NCI-H1694 (cell line): ENCODE data around the gene ACTN1.
"Not testable (repeated sequence)": the region's sequence is repeated elsewhere in the genome, so short reads cannot be mapped to it uniquely, and the experiment has no call there.

ENCODE experiments used
- DNase-seq: peaks from one replicate; lab custom pipeline; 2025; lab: John Stamatoyannopoulos, UW

Gene ACTN1

DNA sequence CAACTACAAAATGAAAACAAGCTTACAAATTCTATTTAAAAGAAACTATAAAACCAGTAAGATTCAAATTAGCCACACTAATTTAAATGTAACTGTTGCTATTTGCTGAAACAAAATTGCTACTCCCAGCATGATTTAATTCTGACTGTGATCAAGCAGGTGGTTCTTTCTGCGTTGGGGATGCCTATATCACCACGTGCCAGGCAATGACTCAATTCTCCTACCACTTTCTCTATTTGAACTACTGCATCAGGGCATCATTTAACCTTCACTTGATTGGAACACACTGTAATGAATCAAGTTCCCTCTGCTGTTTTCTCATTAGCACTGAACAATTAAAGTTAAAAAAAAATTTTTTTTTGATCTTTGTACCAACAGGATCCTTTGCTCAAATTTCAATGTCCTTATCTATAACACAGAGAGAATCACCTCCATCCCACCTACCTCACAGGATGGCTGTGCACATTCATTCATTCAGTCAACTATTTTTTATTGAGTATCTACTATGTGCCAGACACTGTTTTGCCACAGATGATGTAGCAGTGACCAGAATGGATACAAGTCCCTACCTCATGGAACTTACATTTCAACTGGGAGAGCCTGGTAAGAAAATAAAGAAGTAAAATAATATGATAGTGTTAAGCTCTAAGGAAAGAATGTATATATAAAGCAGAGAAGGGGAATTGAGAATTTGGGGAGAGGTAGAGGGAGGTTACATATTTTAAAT lies 8.0 kb upstream of the ACTN1 start:
- DNase-seq: no peak

DNA sequence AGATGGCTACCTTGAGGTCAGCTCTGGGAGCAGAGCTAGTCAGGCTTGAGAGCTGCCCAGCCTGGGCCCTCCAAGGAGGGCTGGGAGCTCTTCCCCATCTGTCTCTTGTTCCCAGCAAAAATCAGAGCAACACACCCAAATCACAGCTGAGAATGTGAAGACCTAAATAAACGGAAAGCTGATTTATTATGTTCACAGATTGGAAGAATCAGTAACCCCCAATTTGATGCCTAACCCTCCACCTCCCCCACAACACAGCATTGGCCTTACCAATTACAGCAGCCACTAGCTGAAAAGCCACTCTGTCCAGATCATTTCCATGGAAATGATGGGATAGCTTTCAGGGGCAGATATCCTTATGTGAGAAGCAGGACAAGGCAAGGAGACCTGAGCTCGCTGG lies 7.1 kb upstream of the ACTN1 start:
- DNase-seq: no peak

DNA sequence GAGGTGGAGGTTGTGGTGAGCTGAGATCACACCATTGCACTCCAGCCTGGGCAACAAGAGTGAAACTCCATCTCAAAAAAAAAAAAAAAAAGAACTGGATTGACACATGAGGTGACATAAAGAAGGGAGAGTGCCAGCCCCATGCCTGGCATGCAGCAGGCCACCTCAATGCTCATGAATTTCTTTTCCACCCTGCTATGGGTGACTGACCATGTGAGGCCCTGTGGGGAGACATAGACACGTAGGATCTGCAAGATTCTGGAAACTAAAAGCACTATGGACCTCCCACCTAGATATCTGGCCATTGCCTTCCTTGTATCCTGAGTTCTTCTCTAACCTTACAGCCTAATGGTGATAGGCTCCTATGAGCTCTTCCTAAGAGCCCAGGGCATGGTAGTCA lies 5.6 kb upstream of the ACTN1 start:
- DNase-seq: no peak

DNA sequence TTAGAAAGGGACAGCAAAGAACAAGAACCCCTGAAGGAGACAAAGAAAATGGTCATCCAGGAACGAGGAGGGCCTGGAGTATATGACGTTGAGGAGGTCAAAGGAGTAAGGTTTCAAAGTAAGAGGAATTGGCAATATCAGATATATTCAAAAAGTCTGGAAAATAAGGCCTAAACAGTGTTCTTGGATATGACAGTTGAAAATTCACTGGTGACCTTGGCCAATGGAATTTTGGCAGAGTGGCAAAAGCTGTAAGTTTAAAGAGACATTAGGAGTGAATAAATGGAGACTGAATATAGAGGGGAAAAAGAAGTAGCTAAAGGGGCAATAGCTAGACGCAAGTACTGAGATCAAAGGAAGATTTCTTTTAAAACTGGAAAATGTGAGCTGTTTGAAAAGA lies 4.1 kb upstream of the ACTN1 start:
- no peak for DNase-seq

DNA sequence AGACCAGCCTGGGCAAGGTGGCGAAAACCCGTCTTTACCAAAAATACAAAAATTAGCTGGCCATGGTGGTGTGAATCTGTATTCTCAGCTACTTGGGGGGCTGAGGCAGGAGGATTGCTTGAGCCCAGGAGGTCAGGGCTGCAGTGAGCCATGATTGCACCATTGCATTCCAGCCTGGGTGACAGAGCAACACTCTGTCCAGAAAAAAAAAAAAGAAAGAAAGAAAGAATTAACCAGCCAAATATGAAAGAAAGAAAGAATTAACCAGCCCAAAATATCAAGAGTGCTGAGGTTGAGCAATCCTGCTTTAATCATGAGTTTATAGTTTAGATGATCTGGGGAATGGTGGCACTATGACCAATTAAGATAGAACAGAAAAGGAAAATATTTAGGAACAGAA lies 3.5 kb upstream of the ACTN1 start:
- DNase-seq: no peak

DNA sequence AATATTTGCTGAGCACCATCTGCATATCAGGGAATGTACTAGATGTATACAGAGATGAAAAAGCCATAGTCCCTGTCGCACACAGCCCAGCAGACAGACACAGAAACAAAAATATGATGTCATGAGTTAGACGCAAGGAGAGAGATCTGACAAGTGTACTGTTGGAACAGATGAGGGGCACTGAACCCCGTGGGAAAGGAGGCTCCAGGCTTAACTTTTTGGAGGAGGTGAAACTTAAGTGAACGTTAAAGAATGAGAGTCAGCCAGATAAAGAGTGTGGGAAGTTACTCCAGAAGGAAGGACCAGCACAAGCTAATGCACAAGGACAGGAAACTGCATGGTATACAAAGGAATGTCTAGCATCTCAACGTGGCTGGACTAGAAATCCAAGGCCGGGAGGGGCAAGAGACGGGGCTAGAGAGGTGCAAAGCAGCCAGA lies 2.5 kb upstream of the ACTN1 start:
- no peak for DNase-seq

DNA sequence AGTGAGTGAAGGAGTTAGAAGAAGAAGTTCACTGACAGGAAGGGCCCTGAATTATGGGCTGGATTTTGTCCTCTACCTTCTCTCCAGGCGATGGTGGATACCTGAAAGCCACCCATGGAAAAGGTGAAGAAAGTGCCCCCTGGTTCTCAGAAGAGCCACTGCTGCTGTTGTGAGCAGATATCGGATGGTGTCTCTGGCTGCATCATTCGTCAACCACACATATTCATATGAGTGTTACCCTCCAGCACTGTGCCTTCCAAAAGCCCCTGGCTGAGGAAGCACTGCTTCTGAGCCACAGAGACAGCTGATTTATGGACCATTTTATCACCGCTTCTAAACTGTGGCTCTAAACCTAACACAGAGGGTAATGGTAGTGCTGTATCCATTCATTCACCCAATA lies 2.0 kb upstream of the ACTN1 start:
- DNase-seq: no peak

DNA sequence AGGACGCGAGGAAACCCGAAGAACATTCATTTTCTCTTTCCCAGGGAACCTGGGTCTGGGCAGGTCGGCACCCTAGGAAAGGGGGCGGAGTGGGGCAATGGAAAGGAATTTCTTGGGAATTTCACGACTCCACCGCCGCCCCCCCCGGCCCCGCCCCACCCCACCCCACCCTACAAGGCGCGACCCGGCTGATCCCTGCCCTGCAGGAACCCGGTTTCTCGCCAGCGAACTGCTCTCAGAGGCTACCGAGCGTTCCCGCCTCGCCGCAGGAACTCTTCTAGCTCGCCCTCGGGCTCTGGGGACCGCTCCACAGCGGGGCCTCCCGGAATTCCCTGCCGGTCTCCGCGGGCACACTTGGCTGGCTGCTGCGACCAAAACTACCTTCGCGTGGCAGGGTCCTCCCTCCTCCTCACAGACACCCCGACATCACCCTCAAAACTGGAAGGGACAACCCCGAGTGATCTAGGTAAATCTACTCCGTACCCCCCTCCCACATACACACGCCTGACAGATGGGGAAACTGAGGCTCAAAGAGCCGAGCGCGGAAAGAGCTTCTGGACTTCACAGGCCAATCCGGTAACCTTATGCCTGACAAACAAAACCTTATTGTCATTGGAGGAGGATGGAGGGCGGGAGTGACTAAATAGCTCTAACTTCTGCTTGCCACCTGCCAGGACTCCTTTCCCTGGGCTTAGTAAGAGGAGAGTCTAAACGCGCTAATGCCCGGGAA lies 785 bp upstream of the ACTN1 start:
- DNase-seq: no peak

DNA sequence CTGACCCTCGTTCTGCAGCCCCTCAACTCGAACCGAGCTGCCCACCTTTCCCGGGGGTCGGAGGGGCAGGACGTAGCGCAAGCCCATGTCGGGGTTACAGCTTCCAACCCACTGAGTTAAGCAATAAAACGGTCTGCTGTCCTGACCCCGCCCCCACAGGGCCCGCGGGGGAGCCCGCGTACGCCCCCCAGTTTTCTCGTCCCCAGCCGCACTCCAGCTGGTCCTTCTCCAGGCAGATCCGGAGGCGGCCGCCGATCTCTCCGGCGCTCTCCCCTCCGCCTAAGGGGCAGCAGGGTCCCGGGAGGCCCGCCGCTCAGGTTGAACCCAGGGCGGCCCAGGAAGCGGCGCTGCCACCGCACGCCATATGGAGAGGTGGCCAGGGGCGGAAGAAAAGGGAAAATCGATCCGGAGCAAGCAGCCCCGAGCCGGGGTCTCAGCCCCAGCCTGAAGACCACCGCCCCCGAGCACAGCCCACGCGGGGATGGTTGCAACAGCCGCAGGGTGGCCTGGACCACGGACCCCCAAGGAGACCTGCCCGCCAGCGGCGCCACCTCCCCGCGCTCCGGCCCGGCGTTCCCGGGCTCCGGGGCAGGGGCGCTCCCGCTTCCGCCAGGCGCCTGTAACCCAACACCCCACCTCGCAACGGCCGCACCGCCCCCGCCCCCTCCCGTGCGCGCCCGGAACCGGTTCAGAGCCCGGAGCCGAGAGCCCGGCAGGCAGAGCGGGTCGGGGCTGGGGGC lies 760 bp downstream of the ACTN1 start:
- no peak for DNase-seq

DNA sequence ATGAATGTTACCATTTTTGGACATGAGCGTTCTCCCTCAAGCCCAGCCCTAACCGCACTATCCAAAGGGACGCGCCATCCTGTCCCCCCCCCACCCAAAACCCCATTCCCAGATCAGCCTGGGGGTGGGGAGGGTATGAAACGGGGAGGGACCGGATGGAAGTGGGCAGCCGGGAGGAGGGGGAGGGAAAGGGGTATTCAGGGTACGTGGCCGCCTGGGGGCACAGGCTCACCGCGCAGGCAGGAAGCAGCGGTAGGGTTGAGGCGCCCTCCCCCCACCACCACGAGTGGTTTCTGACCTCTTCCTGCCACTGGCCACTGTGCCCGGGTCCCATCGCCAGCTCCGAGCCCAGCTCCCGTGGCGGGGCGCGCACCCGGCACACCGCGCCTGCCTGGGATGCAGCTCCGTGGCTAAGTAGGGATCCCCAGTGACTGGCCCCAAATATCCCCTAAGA lies 1.4 kb downstream of the ACTN1 start:
- no peak for DNase-seq

DNA sequence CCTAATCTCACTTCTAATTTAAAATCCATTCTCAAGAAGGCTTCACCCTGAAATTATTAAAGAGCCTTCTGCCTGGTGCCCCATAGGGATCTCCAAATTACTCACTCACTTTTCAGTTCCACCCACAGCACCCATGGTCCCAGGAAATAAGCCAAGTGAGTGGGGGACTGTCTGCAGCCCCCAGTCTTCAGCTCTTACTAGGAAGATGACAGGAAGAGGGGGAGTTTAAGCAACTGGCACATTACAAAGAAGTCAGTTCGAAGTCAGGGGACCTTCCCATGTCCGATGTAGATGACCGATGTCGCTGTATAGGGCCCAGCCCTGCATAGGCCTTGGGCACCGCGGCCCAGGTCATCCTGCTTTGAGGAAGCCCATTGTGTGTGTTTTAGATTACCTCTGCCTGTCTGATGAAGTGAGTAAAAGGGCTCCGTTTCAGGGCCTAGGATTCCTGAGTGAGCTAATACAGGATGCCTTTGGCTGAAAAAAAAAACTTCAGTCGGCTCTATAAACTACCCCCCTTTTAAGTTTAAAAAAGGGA lies 1.9 kb downstream of the ACTN1 start:
- no peak for DNase-seq

DNA sequence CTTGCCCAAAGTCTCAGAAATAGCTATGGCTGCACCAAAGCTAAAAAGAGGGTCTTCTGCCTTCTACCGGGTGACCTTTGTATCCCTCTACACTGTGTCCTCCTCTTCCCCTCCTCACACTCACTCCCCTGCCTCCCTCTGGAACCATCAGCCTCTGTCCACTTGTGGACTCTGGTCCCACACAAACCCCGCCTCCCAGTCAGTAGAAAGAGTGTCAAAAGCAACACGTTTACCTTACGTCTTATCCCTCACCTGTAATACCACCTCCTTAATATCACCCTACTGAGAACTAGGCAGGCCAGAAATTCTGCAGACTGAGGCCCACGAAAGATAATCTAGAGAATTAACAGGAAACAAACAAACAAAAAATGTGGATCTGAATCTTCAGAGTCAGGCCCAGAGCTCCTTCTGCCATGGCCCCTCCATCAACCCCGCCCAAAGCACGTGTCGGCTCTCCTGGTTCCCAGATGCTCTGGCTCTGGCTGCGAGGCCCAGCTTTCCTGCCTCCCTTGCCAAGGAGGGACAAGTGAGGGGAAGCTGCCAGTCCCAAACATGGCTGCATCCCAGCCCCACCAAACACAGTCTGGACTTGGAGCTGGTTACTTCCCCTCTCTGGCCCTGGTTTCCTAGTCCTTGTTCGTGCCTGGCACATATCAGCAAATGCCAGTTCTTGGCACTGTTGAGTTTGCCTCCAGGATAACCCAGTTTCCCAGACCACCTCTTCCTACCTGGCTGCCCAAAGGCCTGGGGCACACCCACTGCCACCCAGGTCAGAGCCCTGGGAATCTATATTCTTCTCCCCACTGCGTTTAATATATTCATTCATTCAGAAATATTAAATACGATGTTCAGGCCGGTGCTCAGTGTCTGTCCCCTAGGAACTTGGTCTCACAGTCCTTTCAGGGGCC lies 2.7 kb downstream of the ACTN1 start:
- no peak for DNase-seq

DNA sequence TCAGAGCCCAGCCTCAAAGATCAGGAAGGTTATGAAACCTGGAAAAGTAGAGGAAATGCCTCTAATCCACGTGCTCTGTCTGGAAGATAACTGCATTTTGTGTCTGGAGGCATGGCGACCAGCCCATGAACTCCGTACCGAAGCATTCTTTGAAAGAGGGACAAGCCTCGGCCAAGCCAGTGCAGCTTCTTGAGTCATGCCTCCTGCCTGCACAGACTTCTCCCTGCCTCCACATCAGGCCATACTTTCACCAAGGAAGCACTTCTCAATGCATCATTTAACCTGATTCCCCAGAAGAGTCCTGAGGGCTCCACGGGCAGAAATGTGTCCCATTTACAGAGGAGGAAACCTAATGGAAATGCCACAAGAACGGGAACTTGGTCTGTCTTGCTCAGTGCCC lies 3.4 kb downstream of the ACTN1 start:
- DNase-seq: no peak

DNA sequence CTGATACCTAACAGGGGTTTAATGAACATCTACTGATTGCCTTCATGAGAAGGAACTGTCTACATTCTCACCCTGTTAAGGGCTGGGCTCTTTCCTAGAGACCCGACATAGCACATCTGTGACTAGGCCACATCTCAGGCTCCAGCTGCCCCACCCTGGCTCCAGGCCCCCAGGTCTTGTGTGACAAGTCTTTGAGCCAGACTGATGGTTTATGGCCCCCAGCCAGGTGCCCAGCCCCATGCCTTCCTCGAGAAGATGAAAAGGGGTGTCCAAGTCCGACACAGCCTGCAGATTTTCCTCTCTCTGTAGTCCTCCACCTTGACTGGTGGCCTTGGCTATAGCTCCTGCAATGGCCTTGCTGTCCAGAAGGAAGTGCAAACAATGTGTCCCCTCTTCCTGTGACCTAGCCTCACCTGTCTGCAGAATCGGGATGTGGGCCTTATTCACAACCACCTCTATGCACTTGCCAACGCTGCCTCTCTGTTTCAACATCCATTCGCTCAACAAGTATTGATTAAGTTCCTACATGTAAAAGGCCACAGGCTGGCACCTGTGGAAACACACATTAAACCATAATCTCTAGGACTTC lies 4.2 kb downstream of the ACTN1 start:
- DNase-seq: no peak

DNA sequence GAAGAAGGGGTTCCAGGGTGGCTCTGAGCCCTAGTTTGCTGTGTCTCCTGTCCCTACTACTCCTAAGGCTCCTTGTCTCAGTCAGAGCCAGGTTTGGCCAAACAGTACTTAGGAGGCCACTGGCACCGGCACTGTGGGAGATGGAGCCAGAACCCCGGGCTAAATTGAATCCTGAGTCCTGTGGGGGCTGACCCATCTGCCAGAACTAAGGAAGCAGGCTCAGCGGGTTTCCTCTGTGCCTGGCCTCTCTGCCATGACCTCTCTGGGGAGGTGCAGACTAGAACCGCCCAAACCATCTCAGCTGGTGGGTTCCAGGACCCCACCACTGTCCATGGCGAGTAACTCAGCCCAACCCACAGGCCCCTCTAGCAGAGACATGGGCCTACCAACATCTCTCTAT lies 5.5 kb downstream of the ACTN1 start:
- DNase-seq: no peak

DNA sequence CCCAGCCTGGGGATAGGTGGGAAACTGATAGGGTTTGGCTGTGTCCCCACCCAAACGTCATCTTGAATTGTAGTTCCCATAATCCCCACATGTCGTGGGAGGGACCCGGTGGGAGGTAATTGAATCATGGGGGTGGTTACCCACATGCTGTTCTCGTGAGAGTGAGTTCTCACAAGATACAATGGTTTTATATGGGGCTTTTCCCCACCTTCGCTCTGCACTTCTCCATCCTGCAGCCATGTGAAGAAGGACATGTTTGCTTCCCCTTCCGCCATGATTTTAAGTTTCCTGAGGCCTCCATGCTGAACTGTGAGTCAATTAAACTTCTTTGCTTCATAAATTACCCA lies 5.9 kb downstream of the ACTN1 start:
- not testable (repeated sequence) for DNase-seq

DNA sequence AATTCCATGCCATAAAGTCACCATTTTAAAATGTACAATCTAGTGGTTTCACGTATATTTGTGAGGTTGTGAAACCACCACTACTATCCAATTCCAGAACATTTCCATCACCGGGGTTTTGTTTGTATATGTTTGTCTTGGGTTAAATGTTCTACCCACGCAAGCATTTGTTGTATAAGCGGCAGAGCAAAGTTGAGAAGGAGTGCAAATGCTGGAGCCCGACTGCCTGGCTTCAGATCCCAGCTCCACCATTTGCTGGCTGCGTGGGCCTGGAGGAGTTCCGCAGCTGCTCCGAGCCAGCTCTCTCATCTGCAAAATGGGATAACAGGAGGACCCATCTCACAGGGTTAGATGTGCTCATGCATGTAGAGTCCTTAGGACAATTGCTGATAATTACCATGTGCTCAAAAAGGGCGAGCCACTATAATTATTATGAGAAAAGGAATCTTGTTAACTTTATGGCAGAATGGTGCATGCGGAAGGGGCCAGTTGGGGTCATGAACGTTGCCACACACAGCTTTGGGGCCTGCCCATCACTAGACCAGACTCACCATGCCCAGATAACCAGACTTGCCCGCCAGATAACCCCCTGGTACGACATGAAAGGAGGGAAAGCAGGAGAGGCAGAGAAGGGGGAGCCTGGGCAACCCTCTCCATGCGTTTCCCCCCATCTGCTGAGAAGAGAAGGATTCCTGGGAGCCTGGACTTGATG lies 6.4 kb downstream of the ACTN1 start:
- DNase-seq: no peak

DNA sequence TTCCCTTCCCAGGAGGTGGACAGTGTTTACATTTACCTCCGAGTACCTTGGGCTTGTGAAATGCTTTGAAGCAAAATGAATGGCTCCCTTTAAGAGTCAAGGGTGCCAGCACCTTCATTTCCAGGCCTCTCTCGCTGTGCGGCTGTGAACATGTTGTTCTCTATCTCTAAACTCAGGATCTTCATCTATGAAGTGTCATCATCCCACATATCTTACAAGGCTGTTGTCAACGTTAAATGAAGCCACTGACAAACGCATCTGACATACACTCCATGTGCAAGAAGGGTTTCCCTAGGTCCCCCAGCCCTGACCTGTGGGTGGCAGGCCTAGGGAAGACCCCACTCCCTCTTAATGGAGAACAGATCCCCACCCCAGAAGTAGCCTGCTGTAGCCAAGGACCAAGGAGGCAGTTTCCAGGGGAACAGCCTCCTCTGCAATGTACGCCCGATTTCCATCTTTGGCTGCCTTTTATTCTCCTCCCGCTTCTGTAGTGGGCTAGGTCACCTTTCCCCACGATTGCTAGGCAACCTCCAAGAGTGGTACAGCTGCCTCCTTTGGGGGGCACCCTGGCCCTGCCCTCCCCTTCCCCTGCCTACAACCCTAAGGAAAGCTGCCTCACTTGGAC lies 7.6 kb downstream of the ACTN1 start:
- no peak for DNase-seq

DNA sequence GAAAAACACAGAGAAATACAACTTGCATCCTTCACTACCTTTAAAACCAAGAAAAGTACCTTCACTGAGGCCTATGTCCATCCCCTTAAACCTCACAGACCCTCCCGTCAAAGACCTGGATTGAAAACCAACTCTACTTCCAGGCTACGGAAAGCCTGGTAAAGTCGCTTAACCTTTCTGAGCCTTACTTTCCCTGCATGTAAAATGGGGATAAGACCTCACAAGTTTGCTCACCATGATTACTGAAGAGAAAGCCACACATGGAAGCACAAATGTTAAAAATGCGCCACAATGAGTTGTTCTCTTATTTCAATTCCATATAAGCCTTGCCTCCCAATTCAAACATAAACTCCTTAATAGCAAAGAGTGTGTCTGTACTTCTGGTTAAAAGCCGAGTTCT lies 8.4 kb downstream of the ACTN1 start:
- no peak for DNase-seq

DNA sequence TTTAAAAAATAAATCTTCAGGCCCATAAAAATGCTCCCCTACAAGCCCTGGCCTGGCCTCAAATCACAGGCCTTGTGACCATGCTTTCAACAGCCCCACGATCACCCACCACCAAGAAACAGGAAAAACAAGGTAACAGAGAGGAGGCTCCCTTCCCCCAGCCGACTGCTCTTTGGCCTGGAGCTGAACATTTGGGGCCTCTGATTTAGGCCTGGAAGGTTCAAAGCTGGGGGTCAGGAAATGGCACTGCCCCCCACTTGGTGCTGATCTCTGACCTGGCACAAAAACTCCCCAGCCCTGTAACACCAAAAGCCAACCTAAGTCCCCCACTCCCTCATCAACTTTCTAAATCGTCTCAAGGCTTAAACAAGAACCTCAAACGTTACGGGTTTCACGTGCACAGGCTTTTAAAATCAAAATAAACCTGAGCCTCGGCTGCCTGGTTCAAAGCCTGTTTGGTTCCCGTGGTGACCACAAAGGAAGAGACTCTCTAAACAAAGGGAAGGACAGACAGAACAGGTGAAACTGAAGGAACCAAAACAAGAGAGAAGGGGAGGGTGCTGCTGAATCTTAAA lies 9.0 kb downstream of the ACTN1 start:
- DNase-seq: no peak
